ENCODE measurements around the gene SNX5.

DNA sequence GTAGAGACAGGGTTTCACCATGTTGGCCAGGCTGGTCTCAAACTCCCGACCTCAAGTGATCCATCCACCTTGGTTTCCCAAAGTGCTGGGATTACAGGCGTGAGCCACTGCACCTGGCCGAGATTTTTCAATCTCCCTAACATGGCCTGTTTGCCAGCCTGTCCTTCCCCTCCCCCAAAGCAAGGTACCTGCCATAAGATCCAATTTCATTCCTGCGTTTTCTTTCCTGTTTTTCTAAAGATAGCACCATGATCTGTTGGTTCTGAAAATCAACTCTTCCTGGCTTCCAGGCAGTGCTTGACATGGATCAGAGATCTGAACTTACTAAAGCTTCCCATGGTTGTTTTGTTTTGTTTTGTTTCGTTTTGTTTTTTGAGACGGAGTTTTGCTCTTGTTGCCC is 7.7 kb upstream of the SNX5 start:
- no peak for TF ChIP-seq EP300 (IDR thresholded peaks at IDR 0.05; ENCODE audit: borderline replicate concordance in 1 of 2, low read depth in 2 of 2, low read length in 2 of 2)
- TF ChIP-seq, protein P1, sequence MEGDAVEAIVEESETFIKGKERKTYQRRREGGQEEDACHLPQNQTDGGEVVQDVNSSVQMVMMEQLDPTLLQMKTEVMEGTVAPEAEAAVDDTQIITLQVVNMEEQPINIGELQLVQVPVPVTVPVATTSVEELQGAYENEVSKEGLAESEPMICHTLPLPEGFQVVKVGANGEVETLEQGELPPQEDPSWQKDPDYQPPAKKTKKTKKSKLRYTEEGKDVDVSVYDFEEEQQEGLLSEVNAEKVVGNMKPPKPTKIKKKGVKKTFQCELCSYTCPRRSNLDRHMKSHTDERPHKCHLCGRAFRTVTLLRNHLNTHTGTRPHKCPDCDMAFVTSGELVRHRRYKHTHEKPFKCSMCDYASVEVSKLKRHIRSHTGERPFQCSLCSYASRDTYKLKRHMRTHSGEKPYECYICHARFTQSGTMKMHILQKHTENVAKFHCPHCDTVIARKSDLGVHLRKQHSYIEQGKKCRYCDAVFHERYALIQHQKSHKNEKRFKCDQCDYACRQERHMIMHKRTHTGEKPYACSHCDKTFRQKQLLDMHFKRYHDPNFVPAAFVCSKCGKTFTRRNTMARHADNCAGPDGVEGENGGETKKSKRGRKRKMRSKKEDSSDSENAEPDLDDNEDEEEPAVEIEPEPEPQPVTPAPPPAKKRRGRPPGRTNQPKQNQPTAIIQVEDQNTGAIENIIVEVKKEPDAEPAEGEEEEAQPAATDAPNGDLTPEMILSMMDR (IDR thresholded peaks at IDR 0.05; ENCODE audit: control extremely low read depth in 1 of 3, insufficient read depth in 1 of 3, low read depth in 1 of 3, low read length in 3 of 3), result no peak
- no peak for TF ChIP-seq SUZ12 (IDR thresholded peaks at IDR 0.05; ENCODE audit: low read length)
- no peak for TF ChIP-seq EZH2 (IDR thresholded peaks at IDR 0.05; ENCODE audit: low read depth, low read length, severe bottlenecking)
- no peak for TF ChIP-seq RAD21 (IDR thresholded peaks at IDR 0.05 in 1 of 2, conservative IDR thresholded peaks at IDR 0.05 in 1 of 2; ENCODE audit: low read depth in 2 of 2, low read length in 2 of 2)
- TF ChIP-seq CEBPB (IDR thresholded peaks at IDR 0.05; ENCODE audit: low read depth, low read length), result no peak
- TF ChIP-seq, protein P2, sequence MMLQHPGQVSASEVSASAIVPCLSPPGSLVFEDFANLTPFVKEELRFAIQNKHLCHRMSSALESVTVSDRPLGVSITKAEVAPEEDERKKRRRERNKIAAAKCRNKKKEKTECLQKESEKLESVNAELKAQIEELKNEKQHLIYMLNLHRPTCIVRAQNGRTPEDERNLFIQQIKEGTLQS (IDR thresholded peaks at IDR 0.05; ENCODE audit: insufficient read depth, low read depth, low read length), result no peak
- TF ChIP-seq TBP (IDR thresholded peaks at IDR 0.05; ENCODE audit: low read depth, low read length), result no peak
- TF ChIP-seq TAF7 (optimal IDR thresholded peaks at IDR 0.05; ENCODE audit: borderline replicate concordance, low read depth, low read length), result no peak
- no peak for TF ChIP-seq CHD2 (IDR thresholded peaks at IDR 0.05; ENCODE audit: low read length)
- no peak for TF ChIP-seq NANOG (IDR thresholded peaks at IDR 0.05; ENCODE audit: insufficient read depth, low read depth, low read length, poor library complexity, severe bottlenecking)
